T-helper 1 cell treated with Interleukin-12 subunit alpha and Interleukin-12 subunit beta and Interleukin-4 antibody, amounts not matched to agents 30 ng/mL and 1 ng/mL, for 36 hours (primary cell): ENCODE measurements around the gene APOL3. TPM values are rescaled to one million over a fixed set of nuclear protein-coding genes. Genes with fewer than 3 reads are reported as not detected.
"Not testable (repeated sequence)": the region's sequence is repeated elsewhere in the genome, so short reads cannot be mapped to it uniquely, and the experiment has no call there.

Source experiments
- intact Hi-C: fragments of 100-400 bp; cut with micrococcal nuclease; formaldehyde crosslinking; loops from one replicate; pipeline ENCODE4 v1.15.1; 2024
- total RNA-seq: library from RNA; stranded (reverse); gene quantifications from 2 replicates; pipeline ENCODE4 v1.2.3, GENCODE V29; 2022

APOL3 gene
- total RNA-seq, 1 donor from 2014 or later: 221 TPM

DNA sequence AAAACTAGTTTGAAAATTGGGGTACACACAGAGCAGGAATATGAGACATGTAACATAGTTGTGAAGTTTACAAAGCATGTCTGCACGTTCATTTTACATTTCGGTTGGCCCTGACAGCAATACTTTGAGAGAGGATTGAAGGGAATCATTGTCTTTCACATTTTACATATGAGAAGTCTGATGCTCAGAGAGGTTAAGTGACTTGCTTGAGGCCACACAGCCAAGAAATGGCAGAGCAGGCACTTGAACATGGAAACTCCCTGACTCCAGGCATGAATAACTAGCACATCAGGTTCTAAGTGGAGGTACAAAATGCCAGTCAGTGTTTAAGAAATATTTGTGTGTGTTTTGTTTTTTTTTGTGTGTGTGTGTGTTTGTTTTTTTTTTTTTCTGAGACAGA, 53.6 kb downstream of the APOL3 start:
- intact Hi-C loops: no loop called here

DNA sequence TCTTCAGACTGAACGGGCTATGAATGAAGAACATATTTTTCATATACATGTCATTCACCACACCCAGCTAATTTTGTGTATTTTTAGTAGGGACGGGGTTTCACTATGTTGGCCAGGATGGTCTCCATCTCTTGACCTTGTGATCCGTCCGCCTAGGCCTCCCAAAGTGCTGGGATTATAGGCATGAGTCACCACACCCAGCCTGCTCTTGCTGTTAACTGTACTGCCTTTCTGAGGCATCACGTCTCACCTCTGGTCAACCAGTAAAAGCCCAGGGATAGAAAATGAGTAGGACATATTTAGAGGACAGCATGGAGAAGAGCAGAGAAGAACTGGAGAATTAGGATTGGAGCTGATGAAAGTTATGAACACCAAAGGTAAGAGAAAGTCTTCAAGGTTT, 55.6 kb downstream of the APOL3 start:
- intact Hi-C loops: no loop called here

DNA sequence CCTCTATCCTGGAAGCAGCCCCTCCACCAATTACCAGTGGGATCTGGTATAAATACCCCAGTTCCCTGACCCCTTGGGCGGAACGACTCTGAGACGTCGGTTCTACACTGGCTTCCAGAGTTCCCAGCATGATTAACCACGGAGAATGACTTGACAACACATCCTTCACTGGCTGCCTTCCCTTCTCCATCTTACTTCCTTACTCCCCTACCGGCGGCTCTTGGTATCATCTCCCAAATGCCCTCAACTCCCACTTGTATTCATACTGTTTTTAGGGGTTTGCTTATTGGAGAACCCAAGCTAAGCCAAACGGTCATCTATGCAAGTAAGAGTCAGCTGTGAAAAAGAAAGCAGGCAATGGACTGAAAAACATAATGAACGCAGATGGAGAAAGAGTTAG, 56.1 kb downstream of the APOL3 start:
- intact Hi-C loops: no loop called here

DNA sequence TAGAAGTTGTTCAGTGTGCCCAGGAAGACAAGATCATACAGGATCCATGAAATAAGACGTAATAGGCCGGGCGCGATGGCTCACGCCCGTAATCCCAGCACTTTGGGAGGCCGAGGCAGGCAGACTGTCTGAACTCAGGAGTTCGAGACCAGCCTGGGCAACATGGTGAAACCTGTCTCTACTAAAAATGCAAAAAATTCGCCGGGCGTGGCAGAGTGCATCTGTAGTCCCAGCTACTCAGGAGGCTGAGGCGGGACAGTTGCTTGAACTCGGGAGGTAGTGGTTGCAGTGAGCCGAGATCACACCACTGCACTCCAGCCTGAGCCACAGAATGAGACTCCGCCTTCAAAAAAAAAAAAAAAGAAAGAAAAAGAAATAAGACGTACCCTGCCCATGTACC, 56.7 kb downstream of the APOL3 start:
- intact Hi-C loops: no loop called here

DNA sequence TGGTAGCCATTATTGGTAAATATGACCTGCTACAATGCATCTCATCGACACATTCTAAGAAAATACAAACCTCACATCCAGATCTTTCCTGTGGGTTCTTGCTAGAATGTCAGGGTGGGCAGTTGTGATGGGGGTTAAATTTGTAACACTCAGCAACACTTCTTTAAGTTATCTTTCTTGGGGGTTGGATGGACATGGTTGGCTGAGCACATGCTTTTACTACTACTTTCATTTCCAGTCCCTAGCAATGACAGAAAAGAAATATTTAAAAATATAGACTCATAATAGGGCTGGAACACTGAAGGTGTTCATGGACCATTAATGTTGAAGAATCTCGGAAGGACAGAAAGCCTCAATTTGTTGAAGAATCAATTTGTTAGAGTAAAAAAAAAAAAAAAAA, 57.6 kb downstream of the APOL3 start:
- intact Hi-C loops: no loop called here

DNA sequence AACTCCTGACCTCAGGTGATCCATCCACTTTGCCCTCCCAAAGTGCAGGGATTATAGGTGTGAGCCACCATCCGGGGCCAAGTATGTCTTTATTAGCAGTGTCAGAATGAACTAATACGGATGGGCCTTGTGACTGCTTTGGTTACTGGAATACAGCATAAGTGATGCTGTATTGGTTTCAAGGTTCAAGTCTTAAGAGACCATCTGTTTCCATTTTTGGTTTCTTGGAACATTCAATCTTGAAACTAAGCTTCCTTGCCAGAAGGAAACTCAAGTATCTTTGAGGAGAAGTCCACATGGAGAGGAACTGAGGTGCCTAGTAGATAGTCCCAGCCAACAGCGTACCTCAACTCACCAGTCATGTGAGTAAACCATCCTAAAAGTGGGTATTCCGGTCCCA, 58.8 kb downstream of the APOL3 start:
- intact Hi-C loops: no loop called here

DNA sequence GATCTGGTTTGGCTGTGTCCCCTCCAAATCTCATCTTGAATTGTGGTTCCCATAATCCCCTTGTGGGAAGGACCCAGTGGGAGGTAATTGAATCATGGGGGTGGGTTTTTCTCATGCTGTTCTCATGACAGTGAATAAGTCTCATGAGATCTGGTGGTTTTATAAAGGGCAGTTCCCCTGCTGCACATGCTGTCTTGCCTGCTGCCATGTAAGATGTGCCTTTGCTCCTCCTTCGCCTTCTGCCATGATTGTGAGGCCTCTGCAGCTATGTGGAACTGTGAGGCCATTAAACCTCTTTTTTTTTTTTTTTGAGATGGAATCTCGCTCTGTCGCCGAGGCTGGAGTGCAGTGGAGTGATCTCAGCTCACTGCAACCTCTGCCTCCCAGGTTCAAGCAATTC, 59.6 kb downstream of the APOL3 start:
- intact Hi-C loops: not testable (repeated sequence)

DNA sequence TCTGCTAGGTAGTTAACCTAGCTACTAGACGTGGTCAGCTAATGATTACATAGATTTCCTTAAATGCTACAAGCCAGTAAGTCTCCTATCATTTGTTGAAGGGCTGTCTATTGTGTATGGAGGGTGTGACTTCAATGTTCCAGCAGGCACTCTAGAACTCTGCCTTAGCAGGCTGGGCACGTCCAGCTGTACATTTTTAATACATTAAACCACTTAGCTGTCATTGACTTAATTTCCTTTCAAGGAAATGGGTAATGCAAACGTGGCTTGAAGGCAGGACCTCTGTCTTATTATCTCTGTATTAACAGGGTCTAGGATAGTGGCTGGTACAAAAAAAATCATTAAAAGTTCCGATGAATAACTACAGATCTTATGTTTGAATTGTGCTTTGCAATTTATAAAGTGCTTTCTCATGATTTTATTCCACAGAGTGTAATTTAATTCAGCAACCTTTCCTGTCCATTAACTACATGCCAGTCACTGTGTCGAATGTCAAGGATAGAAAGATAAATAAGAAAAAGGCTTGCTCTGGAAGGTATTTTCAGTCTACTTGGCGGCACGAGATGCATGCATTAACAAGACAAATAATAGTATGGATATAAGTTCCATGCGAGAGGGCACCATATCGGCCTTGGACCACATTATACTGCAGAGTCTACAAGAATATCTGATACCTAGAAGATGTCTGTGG, 60.3 kb downstream of the APOL3 start:
- intact Hi-C loops: no loop called here

DNA sequence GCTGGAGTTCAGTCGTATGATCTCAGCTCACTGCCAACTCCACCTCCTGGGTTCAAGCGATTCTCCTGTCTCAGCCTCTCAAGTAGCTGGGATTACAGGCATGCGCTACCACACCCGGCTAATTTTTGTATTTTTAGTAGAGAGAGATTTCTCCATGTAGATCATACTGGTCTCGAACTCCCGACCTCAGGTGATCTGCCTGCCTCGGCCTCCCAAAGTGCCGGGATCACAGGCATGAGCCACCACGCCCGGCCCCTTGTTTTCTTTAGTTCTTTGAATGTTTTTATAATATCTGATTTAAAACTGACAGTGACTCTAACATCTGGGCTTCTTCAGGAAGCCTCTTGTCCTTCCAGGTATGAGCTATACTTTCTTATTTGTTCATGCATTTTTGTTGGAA, 61.0 kb downstream of the APOL3 start:
- intact Hi-C loops: not testable (repeated sequence)

DNA sequence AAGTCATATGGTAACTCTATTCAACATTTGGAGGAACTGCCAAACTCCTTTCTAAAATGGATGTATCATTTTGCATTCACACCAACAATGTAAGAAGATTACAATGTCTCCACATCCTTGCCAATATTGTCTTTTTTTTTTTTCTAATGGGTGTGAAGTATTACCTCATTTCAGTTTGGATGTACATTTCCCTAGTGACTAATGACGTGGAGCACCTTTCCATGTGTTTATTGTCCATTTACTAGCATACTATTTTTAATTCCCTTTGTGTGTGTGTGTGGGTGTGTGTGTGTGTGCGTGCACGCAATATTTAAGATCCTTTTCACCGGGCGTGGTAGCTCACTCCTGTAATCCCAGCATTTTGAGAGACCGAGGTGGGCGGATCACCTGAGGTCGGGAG, 62.7 kb downstream of the APOL3 start:
- intact Hi-C loops: no loop called here

DNA sequence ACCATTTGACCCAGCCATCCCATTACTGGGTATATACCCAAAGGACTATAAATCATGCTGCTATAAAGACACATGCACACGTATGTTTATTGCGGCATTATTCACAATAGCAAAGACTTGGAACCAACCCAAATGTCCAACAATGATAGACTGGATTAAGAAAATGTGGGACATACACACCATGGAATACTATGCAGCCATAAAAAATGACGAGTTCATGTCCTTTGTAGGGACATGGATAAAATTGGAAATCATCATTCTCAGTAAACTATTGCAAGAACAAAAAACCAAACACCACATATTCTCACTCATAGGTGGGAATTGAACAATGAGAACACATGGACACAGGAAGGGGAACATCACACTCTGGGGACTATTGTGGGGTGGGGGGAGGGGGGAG, 69.8 kb downstream of the APOL3 start:
- intact Hi-C loops: not testable (repeated sequence)

Other genes with a start within 250 kb of the APOL3 start
- gene RBFOX2, start 131.9 kb downstream of the APOL3 start, total RNA-seq: 0.83 and 1.1 TPM in 2 replicates
- 0.56 and 0.73 TPM in 2 replicates for gene APOL4, start 41.1 kb upstream of the APOL3 start, total RNA-seq
- 128 and 140 TPM in 2 replicates for gene APOL2, start 78.8 kb upstream of the APOL3 start, total RNA-seq
- 91.0 and 105 TPM in 2 replicates for gene APOL1, start 92.4 kb upstream of the APOL3 start, total RNA-seq
- gene MYH9, start 227.2 kb upstream of the APOL3 start, total RNA-seq: 888 and 889 TPM in 2 replicates